DOHH2 (cell line): ENCODE measurements around the gene SIK3.

Experiments
- CTCF ChIP-seq: fragments of 200-600 bp; sonication (generic); IDR thresholded peaks from one replicate; pipeline ENCODE4 v1.5.1; 2014; ENCODE audit warnings: antibody characterized with exemption, mild to moderate bottlenecking, low read depth, low read length; ENCODE audit not compliant: poor library complexity, severe bottlenecking
- EZH2phosphoT487 ChIP-seq: fragments of 200-600 bp; sonication (generic); IDR thresholded peaks from 2 replicates; pipeline ENCODE4 v1.6.1; 2017; ENCODE audit warnings: borderline replicate concordance, mild to moderate bottlenecking, antibody characterized with exemption, low read length, moderate library complexity, mixed read lengths

GRCh38 chr11:116811194-116811593, 287.0 kb downstream of the SIK3 start:
- no peak for TF ChIP-seq CTCF
- no peak for TF ChIP-seq EZH2phosphoT487
